ENCODE data around the gene ALDH3A1.

ALDH3A1 gene

GRCh38 chr17:19739241-19740201 lies 8.6 kb downstream of the ALDH3A1 start:
- DNase-seq (ENCODE audit: low read depth): no peak

GRCh38 chr17:19738757-19739156 lies 9.3 kb downstream of the ALDH3A1 start:
- DNase-seq (ENCODE audit: low read depth): no peak
- no peak for TF ChIP-seq CTCF (IDR thresholded peaks at IDR 0.05; ENCODE audit: insufficient read depth, low read depth, low read length, missing control alignments)
- no peak overlapping the region for H3K4me3 ChIP-seq (ENCODE audit: low read length)

More at GRCh38 chr17:19739241-19740201, 8.6 kb downstream of the ALDH3A1 start:
- no peak for TF ChIP-seq CTCF (IDR thresholded peaks at IDR 0.05; ENCODE audit: insufficient read depth, low read depth, low read length, missing control alignments)
- H3K4me3 ChIP-seq (ENCODE audit: low read length): no peak overlapping the region

- no peak overlapping the region for H3K4me3 ChIP-seq (ENCODE audit: low read length)
- no peak for TF ChIP-seq CTCF (IDR thresholded peaks at IDR 0.05; ENCODE audit: insufficient read depth, low read depth, low read length, missing control alignments)
- DNase-seq (ENCODE audit: low read depth): no peak
Measured at GRCh38 chr17:19738073-19738449, 10.0 kb downstream of the ALDH3A1 start.

- TF ChIP-seq CTCF (IDR thresholded peaks at IDR 0.05; ENCODE audit: insufficient read depth, low read depth, low read length, missing control alignments): no peak
- H3K4me3 ChIP-seq (ENCODE audit: low read length): no peak overlapping the region
- DNase-seq (ENCODE audit: low read depth): no peak
Measured at GRCh38 chr17:19737305-19738072, 10.6 kb downstream of the ALDH3A1 start.

GRCh38 chr17:19736071-19736470 lies 12.0 kb downstream of the ALDH3A1 start:
- H3K4me3 ChIP-seq (ENCODE audit: low read length): no peak overlapping the region
- no peak for DNase-seq (ENCODE audit: low read depth)
- no peak for TF ChIP-seq CTCF (IDR thresholded peaks at IDR 0.05; ENCODE audit: insufficient read depth, low read depth, low read length, missing control alignments)

- no peak overlapping the region for H3K4me3 ChIP-seq (ENCODE audit: low read length)
- TF ChIP-seq CTCF (IDR thresholded peaks at IDR 0.05; ENCODE audit: insufficient read depth, low read depth, low read length, missing control alignments): no peak
- DNase-seq (ENCODE audit: low read depth): no peak
Measured at GRCh38 chr17:19733953-19734526, 14.1 kb downstream of the ALDH3A1 start.
